ENCODE data around the gene TRPM3. TPM values are rescaled to one million over a fixed set of nuclear protein-coding genes. Genes with fewer than 3 reads are reported as not detected.

Gene TRPM3
- total and polyA plus RNA-seq, 2 donors (not counting 1 experiment from before 2014, with no cell fraction given), result not detected

DNA sequence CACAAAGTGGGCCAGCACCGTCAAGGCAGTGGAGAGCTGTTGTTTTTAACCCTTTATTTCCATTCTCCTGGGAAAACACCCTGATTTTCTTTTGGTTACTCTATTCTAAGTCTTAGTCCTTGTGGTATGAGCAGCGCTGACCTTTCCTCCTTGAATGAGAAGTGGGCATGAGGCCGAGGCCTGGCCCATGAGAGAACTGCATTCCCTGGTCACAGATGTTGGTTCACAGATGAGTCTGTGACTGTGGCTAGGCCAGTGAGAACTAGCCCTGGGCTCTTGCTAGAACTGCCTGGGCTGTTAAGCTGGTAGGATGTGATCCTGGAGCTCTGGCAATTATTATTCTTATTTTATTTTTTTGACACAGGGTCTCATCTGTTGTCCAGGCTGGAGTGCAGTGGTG lies 635.3 kb downstream of the TRPM3 start:
- H3K4me1 ChIP-seq (ENCODE audit: control insufficient read depth in 2 of 2, insufficient read depth in 2 of 2, low read length in 2 of 2), result no peaks in the 10 kb centered on the region
- H3K36me3 ChIP-seq (replicated peaks in 1 of 2; ENCODE audit: control extremely low read depth in 1 of 2, control insufficient read depth in 1 of 2, extremely low read depth in 1 of 2, insufficient read depth in 2 of 2, low read length in 1 of 2), result no peaks in the 10 kb centered on the region
- H2AFZ ChIP-seq (ENCODE audit: insufficient read depth, low read depth, low read length, poor library complexity, severe bottlenecking), result no peak overlapping the region
- H3K27me3 ChIP-seq (replicated peaks in 1 of 4; ENCODE audit: control extremely low read depth in 1 of 4, control insufficient read depth in 3 of 4, insufficient read depth in 4 of 4, low read length in 3 of 4), result peaks cover 0 to 7% (median 0%) of the 10 kb centered on the region in 4 experiments
- H3K4me3 ChIP-seq (ENCODE audit: control extremely low read depth in 1 of 5, extremely low read depth in 1 of 5, insufficient read depth in 1 of 5, low read depth in 2 of 5, low read length in 4 of 5), result no peak overlapping the region
- H3K27ac Mint-ChIP-seq, result no peak overlapping the region
- no peak overlapping the region for H3K9ac ChIP-seq (ENCODE audit: low read length)
- no peaks in the 10 kb centered on the region for H3K79me2 ChIP-seq (ENCODE audit: control insufficient read depth, insufficient read depth, low read length)
- peaks cover 1% of the 10 kb centered on the region for H3K4me1 Mint-ChIP-seq
- no peak for TF ChIP-seq EZH2 (IDR thresholded peaks at IDR 0.05; ENCODE audit: borderline replicate concordance, insufficient read depth, low read depth, low read length, poor library complexity, severe bottlenecking)
- TF ChIP-seq, protein P1, sequence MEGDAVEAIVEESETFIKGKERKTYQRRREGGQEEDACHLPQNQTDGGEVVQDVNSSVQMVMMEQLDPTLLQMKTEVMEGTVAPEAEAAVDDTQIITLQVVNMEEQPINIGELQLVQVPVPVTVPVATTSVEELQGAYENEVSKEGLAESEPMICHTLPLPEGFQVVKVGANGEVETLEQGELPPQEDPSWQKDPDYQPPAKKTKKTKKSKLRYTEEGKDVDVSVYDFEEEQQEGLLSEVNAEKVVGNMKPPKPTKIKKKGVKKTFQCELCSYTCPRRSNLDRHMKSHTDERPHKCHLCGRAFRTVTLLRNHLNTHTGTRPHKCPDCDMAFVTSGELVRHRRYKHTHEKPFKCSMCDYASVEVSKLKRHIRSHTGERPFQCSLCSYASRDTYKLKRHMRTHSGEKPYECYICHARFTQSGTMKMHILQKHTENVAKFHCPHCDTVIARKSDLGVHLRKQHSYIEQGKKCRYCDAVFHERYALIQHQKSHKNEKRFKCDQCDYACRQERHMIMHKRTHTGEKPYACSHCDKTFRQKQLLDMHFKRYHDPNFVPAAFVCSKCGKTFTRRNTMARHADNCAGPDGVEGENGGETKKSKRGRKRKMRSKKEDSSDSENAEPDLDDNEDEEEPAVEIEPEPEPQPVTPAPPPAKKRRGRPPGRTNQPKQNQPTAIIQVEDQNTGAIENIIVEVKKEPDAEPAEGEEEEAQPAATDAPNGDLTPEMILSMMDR (IDR thresholded peaks at IDR 0.05), result no peak
- H3K4me3 Mint-ChIP-seq, result no peak overlapping the region
- ChIA-PET CTCF (interaction anchor here (0.5 to 3.9 kb wide), 8 partner anchors 10 to 376 kb away, joined by 3 to 22 read pairs (median 10); no protein-coding TSS in a partner anchor), POLR2A (no interaction called here)
- no peaks in the 10 kb centered on the region for H3K9me3 Mint-ChIP-seq (ENCODE audit: insufficient read depth)
- H3K27me3 Mint-ChIP-seq, result peaks cover 31% of the 10 kb centered on the region
- intact Hi-C loops (cut with micrococcal nuclease), result no loop called here
- no peaks in the 10 kb centered on the region for H4K20me1 ChIP-seq (ENCODE audit: control insufficient read depth, insufficient read depth, low read length, poor library complexity, severe bottlenecking)
- DNase-seq (no peak), ATAC-seq (ENCODE audit: low read depth) (no peak)
- H3K27ac ChIP-seq (ENCODE audit: low read length in 2 of 2), result no peak overlapping the region
- no peak overlapping the region for H3K4me2 ChIP-seq (replicated peaks; ENCODE audit: low read depth, low read length, poor library complexity, severe bottlenecking)
- H3K9me3 ChIP-seq (ENCODE audit: control extremely low read depth in 1 of 3, control insufficient read depth in 2 of 3, insufficient read depth in 1 of 3, low read length in 2 of 3), result no peaks in the 10 kb centered on the region
- 87% methylated on average over 2 of the region's 3 CpGs for WGBS (ENCODE audit: insufficient coverage)

DNA sequence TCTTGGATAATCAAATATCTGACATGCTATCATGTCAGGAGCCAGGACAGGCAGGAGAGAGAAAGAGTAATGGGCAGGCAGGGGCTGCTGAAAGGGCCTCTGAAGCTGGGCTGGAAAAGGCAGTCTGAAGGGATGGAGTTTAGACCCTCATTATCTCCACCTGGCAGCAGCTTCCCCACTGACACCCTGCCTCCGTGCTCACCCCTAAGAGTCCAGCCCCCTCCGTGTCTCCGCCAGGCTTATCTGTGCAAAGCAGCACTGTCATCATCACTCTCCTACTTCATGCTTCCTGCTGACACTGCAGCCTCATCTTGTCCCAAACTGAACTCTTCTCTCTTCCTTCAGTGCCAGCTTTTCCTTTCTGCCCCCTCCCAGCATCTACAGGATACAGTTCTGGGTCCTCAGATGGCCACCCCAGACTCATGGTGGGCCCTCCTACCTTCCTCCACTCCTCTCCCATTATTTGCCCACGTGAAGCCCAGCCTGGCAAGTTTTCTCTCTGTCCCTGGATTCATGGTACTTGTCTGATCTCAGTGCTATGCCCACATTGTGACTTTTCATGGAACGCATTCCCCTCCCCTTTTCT lies 636.1 kb downstream of the TRPM3 start:
- Histone ChIP-seq H3K9ac (ENCODE audit: low read length) (no peak overlapping the region), H2AFZ (ENCODE audit: insufficient read depth, low read depth, low read length, poor library complexity, severe bottlenecking) (no peak overlapping the region), H4K20me1 (ENCODE audit: control insufficient read depth, insufficient read depth, low read length, poor library complexity, severe bottlenecking) (no peaks in the 10 kb centered on the region), H3K79me2 (ENCODE audit: control insufficient read depth, insufficient read depth, low read length) (no peaks in the 10 kb centered on the region), H3K27ac (ENCODE audit: low read length in 2 of 2) (no peak overlapping the region), H3K36me3 (replicated peaks in 1 of 2; ENCODE audit: control extremely low read depth in 1 of 2, control insufficient read depth in 1 of 2, extremely low read depth in 1 of 2, insufficient read depth in 2 of 2, low read length in 1 of 2) (no peaks in the 10 kb centered on the region), H3K9me3 (ENCODE audit: control extremely low read depth in 1 of 3, control insufficient read depth in 2 of 3, insufficient read depth in 1 of 3, low read length in 2 of 3) (no peaks in the 10 kb centered on the region), H3K4me3 (ENCODE audit: control extremely low read depth in 1 of 5, extremely low read depth in 1 of 5, insufficient read depth in 1 of 5, low read depth in 2 of 5, low read length in 4 of 5) (no peak overlapping the region), H3K27me3 (replicated peaks in 1 of 4; ENCODE audit: control extremely low read depth in 1 of 4, control insufficient read depth in 3 of 4, insufficient read depth in 4 of 4, low read length in 3 of 4) (peaks cover 0 to 3% (median 0%) of the 10 kb centered on the region in 4 experiments), H3K4me1 (ENCODE audit: control insufficient read depth in 2 of 2, insufficient read depth in 2 of 2, low read length in 2 of 2) (no peaks in the 10 kb centered on the region), H3K4me2 (replicated peaks; ENCODE audit: low read depth, low read length, poor library complexity, severe bottlenecking) (no peak overlapping the region)
- POLR2A ChIA-PET, result interaction anchor here (1.0 kb wide), 1 partner anchor 66 kb away, joined by 3 read pairs; no protein-coding TSS in a partner anchor
- TF ChIP-seq, protein P1 (IDR thresholded peaks at IDR 0.05), result no peak
- TF ChIP-seq EZH2 (IDR thresholded peaks at IDR 0.05; ENCODE audit: borderline replicate concordance, insufficient read depth, low read depth, low read length, poor library complexity, severe bottlenecking), result no peak
- no peak for DNase-seq
- peaks cover 28% of the 10 kb centered on the region for H3K27me3 Mint-ChIP-seq
- no peak overlapping the region for H3K4me3 Mint-ChIP-seq
- no peak overlapping the region for H3K27ac Mint-ChIP-seq
- intact Hi-C loops (cut with micrococcal nuclease), result loop anchor here (2.0 kb wide), 1 partner anchor 65 kb away; no protein-coding TSS in a partner anchor
- no peaks in the 10 kb centered on the region for H3K9me3 Mint-ChIP-seq (ENCODE audit: insufficient read depth)
- H3K4me1 Mint-ChIP-seq, result peaks cover 1% of the 10 kb centered on the region
- CTCF ChIA-PET, result interaction anchor here (0.6 to 3.9 kb wide), 22 partner anchors 8 to 515 kb away, joined by 3 to 28 read pairs (median 4); partner anchors contain the start of gene KLF9
- WGBS (ENCODE audit: insufficient coverage), result 48% methylated on average over 4 of the region's 5 CpGs
- no peak for ATAC-seq (ENCODE audit: low read depth)
